IMR-90 (cell line): ENCODE measurements around the gene STRA6. TPM values are rescaled to one million over a fixed set of nuclear protein-coding genes. Genes with fewer than 3 reads are reported as not detected.

Source experiments
- ATAC-seq: fragments of 200-7000 bp; cut with Tn5 transposase; 2 replicates; pipeline ENCODE4 v1.9.1; 2020; ENCODE audit warnings: low read depth, mild to moderate bottlenecking, moderate library complexity
- BruUV-seq: library from RNA; stranded (reverse); fragments of 400-500 nt; replicated peaks from 2 replicates; lab custom pipeline; 2021; lab: Mats Ljungman, UMichigan
- CTCF ChIA-PET: fragments of 300-600 bp; formaldehyde crosslinking; extraction: SDS; loops from one replicate; lab custom pipeline; 2021; ENCODE audit warnings: antibody characterized with exemption; lab: Yijun Ruan, JAX
- POLR2A ChIA-PET: fragments of 300-600 bp; sonication (Branson Sonifier 250); formaldehyde crosslinking; loops from one replicate; lab custom pipeline; 2022; ENCODE audit warnings: antibody characterized with exemption; ENCODE audit not compliant: unreplicated experiment; lab: Charles Lee
- DNase-seq: peaks from one replicate; pipeline ENCODE4 v3.0.0; 2013
- H2AFZ ChIP-seq: replicated peaks from 2 replicates; pipeline ENCODE3; 2013; ENCODE audit warnings: low read length, mild to moderate bottlenecking; ENCODE audit not compliant: poor library complexity
- H2AK5ac ChIP-seq: 2 replicates; pipeline ENCODE4 v1.6.1; 2013; ENCODE audit warnings: low read depth, low read length, inconsistent platforms
- H2AK9ac ChIP-seq: replicated peaks from 2 replicates; pipeline ENCODE3; 2013; ENCODE audit warnings: mild to moderate bottlenecking, low read depth, low read length, moderate library complexity; ENCODE audit not compliant: poor library complexity
- H2BK120ac ChIP-seq: 2 replicates; pipeline ENCODE4 v1.6.1; 2013; ENCODE audit warnings: low read depth, low read length, inconsistent platforms
- H2BK15ac ChIP-seq: 3 replicates; pipeline ENCODE4 v1.6.1; 2013; ENCODE audit warnings: low read depth, low read length, inconsistent platforms
- H2BK20ac ChIP-seq: 2 replicates; pipeline ENCODE4 v1.6.1; 2013; ENCODE audit warnings: low read depth, mild to moderate bottlenecking, inconsistent platforms, low read length, moderate library complexity
- H2BK5ac ChIP-seq: 2 replicates; pipeline ENCODE4 v1.6.1; 2013; ENCODE audit warnings: mild to moderate bottlenecking, low read depth, low read length, inconsistent platforms; ENCODE audit not compliant: poor library complexity, severe bottlenecking
- H3K14ac ChIP-seq: replicated peaks from 2 replicates; pipeline ENCODE4 v1.6.1; 2013; ENCODE audit warnings: low read depth, low read length, inconsistent platforms
- H3K18ac ChIP-seq: 2 replicates; pipeline ENCODE4 v1.6.1; 2013; ENCODE audit warnings: low read depth, low read length, control low read depth
- H3K23ac ChIP-seq: 2 replicates; pipeline ENCODE4 v1.6.1; 2013; ENCODE audit warnings: low read depth, low read length, inconsistent platforms
- H3K27ac ChIP-seq: 2 replicates; pipeline ENCODE4 v1.5.1; 2013; ENCODE audit warnings: mild to moderate bottlenecking, control low read depth, low read length; ENCODE audit not compliant: insufficient read depth
- H3K27me3 ChIP-seq: 2 replicates; pipeline ENCODE4 v1.6.1; 2013; ENCODE audit warnings: low read length; ENCODE audit not compliant: control insufficient read depth, insufficient read depth
- H3K36me3 ChIP-seq: 2 replicates; pipeline ENCODE4 v1.6.1; 2013; ENCODE audit warnings: low read length, mixed read lengths; ENCODE audit not compliant: control insufficient read depth, insufficient read depth
- H3K4ac ChIP-seq: 2 replicates; pipeline ENCODE4 v1.6.1; 2013; ENCODE audit warnings: low read depth, low read length, inconsistent platforms
- H3K4me1 ChIP-seq: 2 replicates; pipeline ENCODE4 v1.6.1; 2013; ENCODE audit warnings: low read length, mixed read lengths; ENCODE audit not compliant: control insufficient read depth, insufficient read depth
- H3K4me2 ChIP-seq: 2 replicates; pipeline ENCODE4 v1.6.1; 2013; ENCODE audit warnings: low read depth, mild to moderate bottlenecking, control low read depth, low read length, moderate library complexity
- H3K4me3 ChIP-seq: 2 replicates; pipeline ENCODE4 v1.5.1; 2013; ENCODE audit warnings: low read depth, mild to moderate bottlenecking, control low read depth, low read length, moderate library complexity; ENCODE audit not compliant: insufficient read depth
- H3K56ac ChIP-seq: 2 replicates; pipeline ENCODE4 v1.6.1; 2013; ENCODE audit warnings: low read length, inconsistent platforms; ENCODE audit not compliant: insufficient read depth; ENCODE audit errors: extremely low read depth
- H3K79me1 ChIP-seq, 2 experiments: 2 replicates each; pipeline ENCODE4 v1.6.1; 2013; ENCODE audit warnings: low read length in 2 of 2, inconsistent platforms in 1 of 2, low read depth in 1 of 2
- H3K9ac ChIP-seq: 2 replicates; pipeline ENCODE4 v1.6.1; 2013; ENCODE audit warnings: low read depth, low read length, control low read depth
- H3K9me1 ChIP-seq: 2 replicates; pipeline ENCODE4 v1.6.1; 2013; ENCODE audit warnings: low read length, inconsistent platforms; ENCODE audit not compliant: insufficient read depth
- H3K9me3 ChIP-seq: 2 replicates; pipeline ENCODE4 v1.6.1; 2013; ENCODE audit warnings: low read length; ENCODE audit not compliant: control insufficient read depth, insufficient read depth
- H4K20me1 ChIP-seq: 2 replicates; pipeline ENCODE4 v1.6.1; 2013; ENCODE audit warnings: low read length, inconsistent platforms; ENCODE audit not compliant: insufficient read depth
- H4K5ac ChIP-seq: 2 replicates; pipeline ENCODE4 v1.6.1; 2013; ENCODE audit warnings: mild to moderate bottlenecking, low read depth, low read length, control low read depth
- H4K8ac ChIP-seq, 2 experiments: 2 replicates each; pipeline ENCODE4 v1.6.1; 2013; ENCODE audit warnings: low read depth in 2 of 2, low read length in 2 of 2, control low read depth in 1 of 2, inconsistent platforms in 1 of 2
- H4K91ac ChIP-seq: 2 replicates; pipeline ENCODE4 v1.6.1; 2013; ENCODE audit warnings: low read depth, low read length, inconsistent platforms; ENCODE audit not compliant: insufficient read depth
- CEBPB ChIP-seq: IDR thresholded peaks from 2 replicates; pipeline ENCODE4 v1.6.1; 2012; ENCODE audit warnings: low read depth, low read length, improper control_type of control experiment
- CTCF ChIP-seq: conservative IDR thresholded peaks from 2 replicates; pipeline ENCODE4 v1.5.1; 2012; ENCODE audit warnings: mild to moderate bottlenecking, low read depth, low read length, improper control_type of control experiment
- NFE2L2 ChIP-seq: fragments of 150-350 bp; IDR thresholded peaks from 2 replicates; pipeline ENCODE4 v1.6.1; 2016; ENCODE audit warnings: low read depth, mild to moderate bottlenecking, low read length
- RCOR1 ChIP-seq: IDR thresholded peaks from 2 replicates; pipeline ENCODE4 v1.6.1; 2012; ENCODE audit warnings: mild to moderate bottlenecking, low read length, improper control_type of control experiment; ENCODE audit not compliant: insufficient replicate concordance
- WGBS, 2 experiments: methylation state at CpG; one replicate each; pipeline versions ENCODE4 v1.1.5 to v1.1.7; 2013; ENCODE audit warnings: missing lambda C conversion rate in 2 of 2; ENCODE audit not compliant: insufficient read length in 1 of 2; ENCODE audit errors: extremely low coverage in 2 of 2; 5-methylcytosine and 5-hydroxymethylcytosine counted together
- dilution Hi-C: fragments of 300-500 bp; cut with HindIII; formaldehyde crosslinking; loops from one replicate; pipeline ENCODE4 v1.14.3; 2018; ENCODE audit warnings: low sequenced_read_pairs; ENCODE audit not compliant: unreplicated experiment
- in situ Hi-C: fragments of 300-500 bp; cut with MboI; formaldehyde crosslinking; loops from 3 replicates; pipeline ENCODE4 v1.14.3; 2019; ENCODE audit warnings: low sequenced_read_pairs, inconsistent platforms, mixed read lengths
- intact Hi-C: fragments of 100-400 bp; cut with micrococcal nuclease; formaldehyde crosslinking; loops from 2 replicates; pipeline ENCODE4 v1.10.0; 2022
- polyA plus RNA-seq, 3 experiments: library from polyadenylated mRNA; depleted of rRNA; stranded (reverse); fragments of >200 nt; gene quantifications; 2 replicates each; pipeline ENCODE4 v1.2.3, GENCODE V29; 2012; ENCODE audit warnings: low replicate concordance in 1 of 3
- total RNA-seq: library from RNA; depleted of rRNA; stranded (reverse); fragments of >200 nt; gene quantifications from 2 replicates; pipeline ENCODE4 v1.2.3, GENCODE V29; 2012

Gene STRA6
- total and polyA plus RNA-seq, 2 of the 4 experiments (the other 2 are of a cell fraction): 0.17 TPM; not detected in 1

DNA sequence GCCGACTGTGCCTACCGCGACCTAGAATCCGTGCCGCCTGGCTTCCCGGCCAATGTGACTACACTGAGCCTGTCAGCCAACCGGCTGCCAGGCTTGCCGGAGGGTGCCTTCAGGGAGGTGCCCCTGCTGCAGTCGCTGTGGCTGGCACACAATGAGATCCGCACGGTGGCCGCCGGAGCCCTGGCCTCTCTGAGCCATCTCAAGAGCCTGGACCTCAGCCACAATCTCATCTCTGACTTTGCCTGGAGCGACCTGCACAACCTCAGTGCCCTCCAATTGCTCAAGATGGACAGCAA is 27.7 kb downstream of the STRA6 start:
- H3K9ac ChIP-seq: no peak overlapping the region
- DNase-seq (no peak), ATAC-seq (no peak)
- no peak overlapping the region for H2BK120ac ChIP-seq
- H3K4me1 ChIP-seq: peaks cover 33% of the 10 kb centered on the region
- no peak overlapping the region for H2AK5ac ChIP-seq
- H3K56ac ChIP-seq: no peak overlapping the region
- H3K4me2 ChIP-seq: no peak overlapping the region
- no peak for TF ChIP-seq RCOR1
- no peak for TF ChIP-seq CTCF
- no peak for TF ChIP-seq NFE2L2
- no peak for TF ChIP-seq CEBPB
- no peak overlapping the region for H3K4me3 ChIP-seq
- dilution Hi-C loops: no loop called here
- no peak overlapping the region for H3K27ac ChIP-seq
- H4K20me1 ChIP-seq: peaks cover 6% of the 10 kb centered on the region; the same call in 1 of the 2 replicates
- WGBS, 2 experiments: 93% methylated on average over 10 of the region's 14 CpGs; no CpG with 5 or more reads in 1 of the 2 experiments
- H3K14ac ChIP-seq: no peak overlapping the region
- no peak overlapping the region for H3K4ac ChIP-seq
- no peak overlapping the region for H4K91ac ChIP-seq
- H2BK5ac ChIP-seq: no peak overlapping the region
- H3K27me3 ChIP-seq: peaks cover 17% of the 10 kb centered on the region
- no peak overlapping the region for H4K5ac ChIP-seq
- no peaks in the 10 kb centered on the region for H3K79me1 ChIP-seq
- ChIA-PET POLR2A (no interaction called here), CTCF (no interaction called here)
- no peak overlapping the region for H3K23ac ChIP-seq
- no peak overlapping the region for H3K18ac ChIP-seq
- H2AK9ac ChIP-seq: no peak overlapping the region
- H2BK20ac ChIP-seq: no peak overlapping the region
- BruUV-seq: no TSS peak
- H2AFZ ChIP-seq: no peak overlapping the region
- no peak overlapping the region for H2BK15ac ChIP-seq
- in situ Hi-C loops: no loop called here
- no peak overlapping the region for H4K8ac ChIP-seq
- no peaks in the 10 kb centered on the region for H3K9me3 ChIP-seq
- peaks cover 24% of the 10 kb centered on the region for H3K9me1 ChIP-seq
- H3K36me3 ChIP-seq: no peaks in the 10 kb centered on the region
- intact Hi-C loops: no loop called here
